GM23338 (cell line): Measurements from ENCODE around the gene XRCC6. TPM values are rescaled to one million over a fixed set of nuclear protein-coding genes. Genes with fewer than 3 reads are reported as not detected.
A peak's percentile ranks its signal among the peaks of the same experiment; 100 is the strongest.
"Not testable (repeated sequence)": the region's sequence is repeated elsewhere in the genome, so short reads cannot be mapped to it uniquely, and the experiment has no call there.

Experiments
- ATAC-seq: fragments of 200-7000 bp; cut with Tn5 transposase; 3 replicates; pipeline ENCODE4 v1.9.1; 2020
- DNase-seq: peaks from one replicate; pipeline ENCODE4 v3.0.0-alpha.2; 2015; ENCODE audit warnings: low spot score
- H2AFZ ChIP-seq: fragments of 200-600 bp; sonication (generic); 2 replicates; pipeline ENCODE4 v1.8.0; 2016; ENCODE audit warnings: antibody characterized with exemption, mild to moderate bottlenecking, moderate library complexity
- H3F3A ChIP-seq: fragments of 200-600 bp; sonication (generic); replicated peaks from 2 replicates; pipeline ENCODE4 v1.8.0; 2017; ENCODE audit warnings: antibody characterized with exemption, mixed run types, low read depth
- H3K27ac ChIP-seq: fragments of 200-600 bp; sonication (generic); 2 replicates; pipeline ENCODE4 v1.6.1; 2016; ENCODE audit warnings: low read depth
- H3K27me3 ChIP-seq: fragments of 200-600 bp; sonication (generic); 2 replicates; pipeline ENCODE4 v1.8.0; 2016; ENCODE audit warnings: mild to moderate bottlenecking, mixed run types, moderate library complexity; ENCODE audit not compliant: insufficient read depth
- H3K36me3 ChIP-seq: fragments of 200-600 bp; sonication (generic); 2 replicates; pipeline ENCODE4 v1.8.0; 2016; ENCODE audit warnings: mild to moderate bottlenecking; ENCODE audit not compliant: insufficient read depth
- H3K4me1 ChIP-seq: fragments of 200-600 bp; sonication (generic); 2 replicates; pipeline ENCODE4 v1.8.0; 2016; ENCODE audit warnings: mild to moderate bottlenecking, moderate library complexity; ENCODE audit not compliant: insufficient read depth
- H3K4me2 ChIP-seq: fragments of 200-600 bp; sonication (generic); 2 replicates; pipeline ENCODE4 v1.7.1; 2017; ENCODE audit warnings: mixed run types
- H3K4me3 ChIP-seq: fragments of 200-600 bp; sonication (generic); 2 replicates; pipeline ENCODE4 v1.6.1; 2016; ENCODE audit warnings: mixed run types
- H3K79me2 ChIP-seq: fragments of 200-600 bp; sonication (generic); replicated peaks from 2 replicates; pipeline ENCODE4 v1.8.0; 2017; ENCODE audit warnings: mild to moderate bottlenecking; ENCODE audit not compliant: insufficient read depth
- H3K9me2 ChIP-seq: fragments of 200-600 bp; sonication (generic); 2 replicates; pipeline ENCODE4 v1.8.0; 2017; ENCODE audit not compliant: insufficient read depth
- H4K20me1 ChIP-seq: fragments of 200-600 bp; sonication (generic); replicated peaks from 2 replicates; pipeline ENCODE4 v1.8.0; 2017; ENCODE audit warnings: mild to moderate bottlenecking; ENCODE audit not compliant: insufficient read depth
- H3K27ac Mint-ChIP-seq: 2 replicates; pipeline ENCODE4 v1.8.0; 2020; ENCODE audit warnings: inconsistent platforms, mild to moderate bottlenecking, moderate library complexity, mixed read lengths
- H3K27me3 Mint-ChIP-seq: 3 replicates; pipeline ENCODE4 v1.8.0; 2022; ENCODE audit warnings: low read depth, mild to moderate bottlenecking, moderate library complexity, mixed read lengths, inconsistent platforms; ENCODE audit not compliant: insufficient read depth, poor library complexity
- H3K36me3 Mint-ChIP-seq: 3 replicates; pipeline ENCODE4 v1.8.0; 2021; ENCODE audit warnings: low read depth, mild to moderate bottlenecking, inconsistent platforms, moderate library complexity, mixed read lengths
- H3K4me1 Mint-ChIP-seq: 3 replicates; pipeline ENCODE4 v1.8.0; 2020; ENCODE audit warnings: mild to moderate bottlenecking, inconsistent platforms, mixed read lengths
- H3K4me3 Mint-ChIP-seq: 3 replicates; pipeline ENCODE4 v1.8.0; 2021; ENCODE audit warnings: moderate library complexity, mild to moderate bottlenecking, inconsistent platforms, mixed read lengths
- H3K9me3 Mint-ChIP-seq: 3 replicates; pipeline ENCODE4 v1.8.0; 2020; ENCODE audit warnings: moderate library complexity, mild to moderate bottlenecking, inconsistent platforms, mixed read lengths
- polyA plus RNA-seq: library from polyadenylated mRNA; unstranded; fragments of >200 nt; fragmentation: Nextera tagmentation; extraction: Ambion mirVana; gene quantifications from 2 replicates; pipeline ENCODE4 v1.2.1, GENCODE V29; 2016
- total RNA-seq: library from RNA; depleted of rRNA; stranded (reverse); fragments of >200 nt; shearing (Covaris generic); gene quantifications from 2 replicates; pipeline ENCODE4 v1.2.3, GENCODE V29; 2014
- TF ChIP-seq, protein P1 (sequence below): IDR thresholded peaks from 2 replicates; pipeline ENCODE4 v1.6.1; 2016; ENCODE audit warnings: antibody characterized with exemption
- TF ChIP-seq, protein P2 (sequence below), 2 experiments: fragments of 200-600 bp in 1 of 2; sonication (generic) in 1 of 2; conservative IDR thresholded peaks; 2 replicates each; pipeline versions ENCODE4 v1.5.1 to v1.6.1; 2016 to 2017; ENCODE audit warnings: antibody characterized with exemption in 2 of 2, low read depth in 2 of 2, mild to moderate bottlenecking in 2 of 2, moderate library complexity in 1 of 2

Gene XRCC6
- total and polyA plus RNA-seq, 2 experiments from 2014 or later, result 351 to 498 TPM

DNA sequence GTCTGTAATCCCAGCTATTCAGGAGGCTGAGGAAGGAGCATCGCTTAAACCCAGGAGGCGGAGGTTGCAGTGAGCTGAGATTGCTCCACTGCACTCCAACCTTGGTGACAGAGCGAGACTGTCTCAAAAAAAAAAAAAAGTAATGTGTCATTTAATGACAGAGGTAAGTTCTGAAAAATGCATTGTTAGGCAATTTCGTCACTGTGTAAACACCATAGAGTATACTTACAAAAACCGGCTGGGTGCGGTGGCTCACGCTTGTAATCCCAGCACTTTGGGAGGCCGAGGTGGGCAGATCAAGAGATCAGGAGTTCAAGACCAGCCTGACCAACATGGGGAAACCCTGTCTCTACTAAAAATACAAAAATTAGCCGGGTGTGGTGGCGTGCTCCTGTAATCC is 51.0 kb downstream of the XRCC6 start:
- not testable (repeated sequence) for ATAC-seq, H3K4me3 Mint-ChIP-seq, H3K9me3 Mint-ChIP-seq, H3K9me2 ChIP-seq, H3K27me3 ChIP-seq, H3F3A ChIP-seq, H3K4me1 Mint-ChIP-seq, H2AFZ ChIP-seq, H3K4me2 ChIP-seq, H3K27ac Mint-ChIP-seq, H3K27ac ChIP-seq, DNase-seq, H3K36me3 ChIP-seq, H3K4me3 ChIP-seq
- peaks cover 28% of the 10 kb centered on the region for H3K36me3 Mint-ChIP-seq
- peaks cover 24% of the 10 kb centered on the region for H3K79me2 ChIP-seq
- H3K27me3 Mint-ChIP-seq, result peaks cover 15% of the 10 kb centered on the region
- H3K4me1 ChIP-seq, result peaks cover 12% of the 10 kb centered on the region
- H4K20me1 ChIP-seq, result peaks cover 28% of the 10 kb centered on the region

DNA sequence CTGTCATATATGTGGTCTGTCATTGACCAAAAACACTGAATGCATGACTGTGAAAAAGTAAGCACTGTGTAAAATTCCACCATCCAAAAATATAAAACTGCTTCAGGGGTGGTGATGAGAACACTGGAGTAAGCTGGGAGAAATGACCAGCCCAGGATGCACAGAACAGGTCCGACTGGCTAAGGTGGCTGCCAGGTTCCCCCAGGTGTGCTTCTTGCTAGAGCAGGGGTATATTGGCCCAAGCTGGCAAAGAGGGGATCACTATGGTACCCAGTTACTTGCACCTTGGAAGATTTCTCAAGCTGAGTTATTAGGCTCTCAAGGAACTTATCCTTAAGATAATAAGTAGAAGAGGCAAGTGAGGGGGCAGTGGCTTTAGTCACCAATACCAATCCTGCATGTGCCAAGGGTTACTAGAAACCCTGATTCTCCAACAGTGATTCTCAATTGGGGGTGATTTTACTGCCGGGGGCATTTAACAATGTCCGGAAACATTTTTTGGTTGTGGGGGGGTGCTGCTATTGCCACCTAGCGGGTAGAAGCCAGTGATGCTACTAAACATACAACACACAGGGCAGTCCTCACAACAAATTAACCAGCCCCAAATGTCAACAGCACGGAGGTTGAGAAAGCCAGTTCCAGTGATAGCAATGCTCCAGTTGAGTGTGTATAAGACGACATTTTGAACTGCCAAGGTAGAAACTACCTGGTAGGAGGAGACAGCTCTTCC is 51.9 kb downstream of the XRCC6 start:
- TF ChIP-seq, protein P1, sequence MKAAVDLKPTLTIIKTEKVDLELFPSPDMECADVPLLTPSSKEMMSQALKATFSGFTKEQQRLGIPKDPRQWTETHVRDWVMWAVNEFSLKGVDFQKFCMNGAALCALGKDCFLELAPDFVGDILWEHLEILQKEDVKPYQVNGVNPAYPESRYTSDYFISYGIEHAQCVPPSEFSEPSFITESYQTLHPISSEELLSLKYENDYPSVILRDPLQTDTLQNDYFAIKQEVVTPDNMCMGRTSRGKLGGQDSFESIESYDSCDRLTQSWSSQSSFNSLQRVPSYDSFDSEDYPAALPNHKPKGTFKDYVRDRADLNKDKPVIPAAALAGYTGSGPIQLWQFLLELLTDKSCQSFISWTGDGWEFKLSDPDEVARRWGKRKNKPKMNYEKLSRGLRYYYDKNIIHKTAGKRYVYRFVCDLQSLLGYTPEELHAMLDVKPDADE, result no peak
- TF ChIP-seq, protein P2, sequence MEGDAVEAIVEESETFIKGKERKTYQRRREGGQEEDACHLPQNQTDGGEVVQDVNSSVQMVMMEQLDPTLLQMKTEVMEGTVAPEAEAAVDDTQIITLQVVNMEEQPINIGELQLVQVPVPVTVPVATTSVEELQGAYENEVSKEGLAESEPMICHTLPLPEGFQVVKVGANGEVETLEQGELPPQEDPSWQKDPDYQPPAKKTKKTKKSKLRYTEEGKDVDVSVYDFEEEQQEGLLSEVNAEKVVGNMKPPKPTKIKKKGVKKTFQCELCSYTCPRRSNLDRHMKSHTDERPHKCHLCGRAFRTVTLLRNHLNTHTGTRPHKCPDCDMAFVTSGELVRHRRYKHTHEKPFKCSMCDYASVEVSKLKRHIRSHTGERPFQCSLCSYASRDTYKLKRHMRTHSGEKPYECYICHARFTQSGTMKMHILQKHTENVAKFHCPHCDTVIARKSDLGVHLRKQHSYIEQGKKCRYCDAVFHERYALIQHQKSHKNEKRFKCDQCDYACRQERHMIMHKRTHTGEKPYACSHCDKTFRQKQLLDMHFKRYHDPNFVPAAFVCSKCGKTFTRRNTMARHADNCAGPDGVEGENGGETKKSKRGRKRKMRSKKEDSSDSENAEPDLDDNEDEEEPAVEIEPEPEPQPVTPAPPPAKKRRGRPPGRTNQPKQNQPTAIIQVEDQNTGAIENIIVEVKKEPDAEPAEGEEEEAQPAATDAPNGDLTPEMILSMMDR (conservative IDR thresholded peaks at IDR 0.05; ENCODE audit: low read depth in 2 of 2), result peak; percentile 47 to 55
- Histone ChIP-seq H3K4me3 (no peak overlapping the region), H3K4me2 (no peak overlapping the region), H3K27ac (no peak overlapping the region; the same call in 1 of the 2 replicates), H3K27me3 (no peaks in the 10 kb centered on the region), H3K9me2 (no peaks in the 10 kb centered on the region), H2AFZ (no peak overlapping the region), H3F3A (no peaks in the 10 kb centered on the region; the same call in 1 of the 2 replicates), H4K20me1 (peaks cover 30% of the 10 kb centered on the region), H3K36me3 (peaks cover 2% of the 10 kb centered on the region; the same call in 1 of the 2 replicates), H3K4me1 (peaks cover 4% of the 10 kb centered on the region), H3K79me2 (peaks cover 31% of the 10 kb centered on the region)
- Mint-ChIP-seq H3K27me3 (peaks cover 13% of the 10 kb centered on the region), H3K4me1 (peaks cover 4% of the 10 kb centered on the region; the same call in 1 of the 3 replicates), H3K36me3 (peaks cover 33% of the 10 kb centered on the region), H3K4me3 (no peak overlapping the region), H3K27ac (no peak overlapping the region), H3K9me3 (no peaks in the 10 kb centered on the region)
- ATAC-seq (peak; percentile 62), DNase-seq (peak; percentile 39)

DNA sequence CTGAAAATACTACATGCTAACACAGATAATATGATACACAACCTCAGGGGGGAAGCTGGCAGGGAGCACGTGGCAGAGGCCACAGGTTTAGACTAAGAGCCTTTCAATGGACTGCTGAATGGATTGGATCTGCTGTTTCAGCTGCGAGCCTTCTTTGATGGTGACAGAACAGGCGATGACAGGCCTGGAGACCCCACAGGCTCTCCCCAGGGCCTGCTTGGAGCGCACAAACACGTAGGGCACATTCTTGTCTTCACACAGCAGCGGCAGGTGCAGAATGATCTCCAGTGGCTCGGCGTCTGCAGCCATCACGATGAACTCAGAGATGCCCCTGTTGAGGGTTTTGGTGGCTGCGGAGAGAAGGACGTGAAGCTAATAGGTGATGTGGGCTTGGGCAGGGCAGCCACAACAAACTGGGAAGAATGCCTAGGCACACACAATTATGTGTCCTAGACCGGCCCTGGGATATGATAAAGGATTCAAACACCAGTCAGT is 53.8 kb downstream of the XRCC6 start:
- Histone ChIP-seq H3K9me2 (no peaks in the 10 kb centered on the region), H3K4me2 (no peak overlapping the region), H3K27ac (no peak overlapping the region), H3K4me3 (no peak overlapping the region), H3K36me3 (peaks cover 17% of the 10 kb centered on the region), H4K20me1 (peaks cover 40% of the 10 kb centered on the region), H3K27me3 (no peaks in the 10 kb centered on the region), H3K4me1 (no peaks in the 10 kb centered on the region), H2AFZ (no peak overlapping the region), H3F3A (no peaks in the 10 kb centered on the region; the same call in 1 of the 2 replicates), H3K79me2 (peaks cover 50% of the 10 kb centered on the region)
- H3K27ac Mint-ChIP-seq, result no peak overlapping the region
- DNase-seq (no peak), ATAC-seq (no peak)
- H3K4me1 Mint-ChIP-seq, result no peaks in the 10 kb centered on the region
- peaks cover 6% of the 10 kb centered on the region for H3K27me3 Mint-ChIP-seq
- H3K4me3 Mint-ChIP-seq, result no peak overlapping the region
- H3K36me3 Mint-ChIP-seq, result peaks cover 50% of the 10 kb centered on the region
- no peaks in the 10 kb centered on the region for H3K9me3 Mint-ChIP-seq
- TF ChIP-seq, protein P2 (conservative IDR thresholded peaks at IDR 0.05; ENCODE audit: low read depth in 2 of 2), result no peak
- TF ChIP-seq, protein P1, result no peak
